ENCODE data around the gene LARGE2.

DNA sequence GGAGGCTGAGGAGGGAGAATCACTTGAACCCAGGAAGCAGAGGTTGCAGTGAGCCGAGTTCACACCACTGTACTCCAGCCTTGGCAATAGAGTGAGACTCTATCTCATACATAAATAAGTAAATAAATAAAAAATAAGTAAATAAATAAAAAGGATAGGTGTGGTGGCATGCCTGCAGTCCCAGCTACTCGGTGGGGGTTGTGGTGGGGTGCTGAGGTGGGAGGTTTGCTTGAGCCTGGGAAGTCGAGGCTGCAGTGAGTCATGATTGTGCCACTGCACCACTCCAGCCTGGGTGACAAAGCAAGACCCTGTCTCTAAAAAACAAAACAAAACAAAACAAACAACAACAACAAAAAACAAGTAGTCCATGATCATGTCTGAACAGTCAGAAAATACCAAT lies 3.1 kb downstream of the LARGE2 start:
- TF ChIP-seq, protein P1, sequence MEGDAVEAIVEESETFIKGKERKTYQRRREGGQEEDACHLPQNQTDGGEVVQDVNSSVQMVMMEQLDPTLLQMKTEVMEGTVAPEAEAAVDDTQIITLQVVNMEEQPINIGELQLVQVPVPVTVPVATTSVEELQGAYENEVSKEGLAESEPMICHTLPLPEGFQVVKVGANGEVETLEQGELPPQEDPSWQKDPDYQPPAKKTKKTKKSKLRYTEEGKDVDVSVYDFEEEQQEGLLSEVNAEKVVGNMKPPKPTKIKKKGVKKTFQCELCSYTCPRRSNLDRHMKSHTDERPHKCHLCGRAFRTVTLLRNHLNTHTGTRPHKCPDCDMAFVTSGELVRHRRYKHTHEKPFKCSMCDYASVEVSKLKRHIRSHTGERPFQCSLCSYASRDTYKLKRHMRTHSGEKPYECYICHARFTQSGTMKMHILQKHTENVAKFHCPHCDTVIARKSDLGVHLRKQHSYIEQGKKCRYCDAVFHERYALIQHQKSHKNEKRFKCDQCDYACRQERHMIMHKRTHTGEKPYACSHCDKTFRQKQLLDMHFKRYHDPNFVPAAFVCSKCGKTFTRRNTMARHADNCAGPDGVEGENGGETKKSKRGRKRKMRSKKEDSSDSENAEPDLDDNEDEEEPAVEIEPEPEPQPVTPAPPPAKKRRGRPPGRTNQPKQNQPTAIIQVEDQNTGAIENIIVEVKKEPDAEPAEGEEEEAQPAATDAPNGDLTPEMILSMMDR (IDR thresholded peaks at IDR 0.05; ENCODE audit: borderline replicate concordance, extremely low read depth, low read length, poor library complexity, severe bottlenecking), result no peak
- no peak for TF ChIP-seq EZH2 (IDR thresholded peaks at IDR 0.05; ENCODE audit: borderline replicate concordance, low read depth, low read length, severe bottlenecking)

Data from DND-41 (cell line).